ENCODE data around the gene SMIM23.

SMIM23 gene

GRCh38 chr5:171747061-171747859, 38.4 kb upstream of the SMIM23 start:
- H4K20me1 ChIP-seq, result no peaks in the 10 kb centered on the region
- peaks cover 0 to 20% (median 0%) of the 10 kb centered on the region in 11 experiments; a peak in 9 of 22 replicates for H3K9me3 ChIP-seq (replicated peaks in 1 of 11)
- H3K4me1 ChIP-seq, result peaks cover 0 to 38% (median 30%) of the 10 kb centered on the region in 10 experiments; a peak in 16 of 20 replicates
- no peaks in the 10 kb centered on the region for H3K36me3 ChIP-seq
- no peak overlapping the region for H3K9ac ChIP-seq
- no peak overlapping the region for H3K4me2 ChIP-seq
- H3K27ac ChIP-seq, result no peak overlapping the region
- H3K4me3 ChIP-seq, result no peak overlapping the region
- H3K27me3 ChIP-seq, result no peaks in the 10 kb centered on the region
- no peak for TF ChIP-seq Cebpa-rat (IDR thresholded peaks at IDR 0.05)

GRCh38 chr5:171748720-171749119, 36.9 kb upstream of the SMIM23 start:
- Histone ChIP-seq H3K9me3 (replicated peaks in 1 of 11) (peaks cover 0 to 9% (median 0%) of the 10 kb centered on the region in 11 experiments; a peak in 9 of 22 replicates), H3K27me3 (no peaks in the 10 kb centered on the region), H4K20me1 (no peaks in the 10 kb centered on the region), H3K4me3 (no peak overlapping the region), H3K9ac (no peak overlapping the region), H3K27ac (no peak overlapping the region), H3K4me2 (no peak overlapping the region), H3K36me3 (no peaks in the 10 kb centered on the region), H3K4me1 (peaks cover 0 to 24% (median 17%) of the 10 kb centered on the region in 10 experiments; a peak in 14 of 20 replicates)
- no peak for TF ChIP-seq Cebpa-rat (IDR thresholded peaks at IDR 0.05)

GRCh38 chr5:171749365-171749764, 36.3 kb upstream of the SMIM23 start:
- H3K4me2 ChIP-seq, result no peak overlapping the region
- no peak overlapping the region for H3K9ac ChIP-seq
- no peak overlapping the region for H3K27ac ChIP-seq
- no peaks in the 10 kb centered on the region for H4K20me1 ChIP-seq
- H3K9me3 ChIP-seq (replicated peaks in 1 of 11), result peaks cover 0 to 5% (median 0%) of the 10 kb centered on the region in 11 experiments; a peak in 4 of 22 replicates
- H3K27me3 ChIP-seq, result no peaks in the 10 kb centered on the region
- H3K4me1 ChIP-seq, result peaks cover 0 to 20% (median 15%) of the 10 kb centered on the region in 10 experiments; a peak in 14 of 20 replicates
- no peak overlapping the region for H3K4me3 ChIP-seq
- no peaks in the 10 kb centered on the region for H3K36me3 ChIP-seq
- TF ChIP-seq Cebpa-rat (IDR thresholded peaks at IDR 0.05), result no peak

GRCh38 chr5:171750311-171750788, 35.3 kb upstream of the SMIM23 start:
- H3K9ac ChIP-seq, result no peak overlapping the region
- no peak overlapping the region for H3K4me3 ChIP-seq
- H3K27me3 ChIP-seq, result no peaks in the 10 kb centered on the region
- H3K36me3 ChIP-seq, result no peaks in the 10 kb centered on the region
- peaks cover 0 to 10% (median 5%) of the 10 kb centered on the region in 10 experiments; a peak in 14 of 20 replicates for H3K4me1 ChIP-seq
- no peak overlapping the region for H3K27ac ChIP-seq
- no peak overlapping the region for H3K4me2 ChIP-seq
- no peaks in the 10 kb centered on the region for H4K20me1 ChIP-seq
- 0 out of 22 replicates have a peak, but pooled peaks cover 0 to 5% (median 0%) of the 10 kb centered on the region in 11 experiments for H3K9me3 ChIP-seq (replicated peaks in 1 of 11)
- TF ChIP-seq Cebpa-rat (IDR thresholded peaks at IDR 0.05), result no peak

- TF ChIP-seq Cebpa-rat (IDR thresholded peaks at IDR 0.05), result no peak
- Histone ChIP-seq H3K36me3 (no peaks in the 10 kb centered on the region), H3K27ac (no peak overlapping the region), H3K4me1 (no peaks in the 10 kb centered on the region), H3K9me3 (replicated peaks in 1 of 11) (peaks cover 4 to 13% (median 10%) of the 10 kb centered on the region in 11 experiments; a peak in 20 of 22 replicates), H3K9ac (no peak overlapping the region), H3K4me2 (no peak overlapping the region), H3K4me3 (no peak overlapping the region), H4K20me1 (no peaks in the 10 kb centered on the region), H3K27me3 (no peaks in the 10 kb centered on the region)
These were observed 30.2 kb upstream of the SMIM23 start for GRCh38 chr5:171755354-171755821.

GRCh38 chr5:171757853-171758535, 27.6 kb upstream of the SMIM23 start:
- Histone ChIP-seq H4K20me1 (no peaks in the 10 kb centered on the region), H3K9me3 (replicated peaks in 1 of 11) (peaks cover 13 to 28% (median 18%) of the 10 kb centered on the region in 11 experiments; a peak in 20 of 22 replicates), H3K27me3 (no peaks in the 10 kb centered on the region), H3K9ac (no peak overlapping the region), H3K36me3 (no peaks in the 10 kb centered on the region), H3K4me1 (no peaks in the 10 kb centered on the region), H3K4me3 (no peak overlapping the region), H3K4me2 (no peak overlapping the region), H3K27ac (no peak overlapping the region)
- TF ChIP-seq Cebpa-rat (IDR thresholded peaks at IDR 0.05), result no peak

GRCh38 chr5:171759777-171760176, 25.8 kb upstream of the SMIM23 start:
- H3K27me3 ChIP-seq, result no peaks in the 10 kb centered on the region
- no peak overlapping the region for H3K9ac ChIP-seq
- no peak for TF ChIP-seq Cebpa-rat (IDR thresholded peaks at IDR 0.05)
- peaks cover 13 to 34% (median 23%) of the 10 kb centered on the region in 11 experiments; a peak in 20 of 22 replicates for H3K9me3 ChIP-seq (replicated peaks in 1 of 11)
- H3K4me3 ChIP-seq, result no peak overlapping the region
- H3K27ac ChIP-seq, result no peak overlapping the region
- no peaks in the 10 kb centered on the region for H4K20me1 ChIP-seq
- no peaks in the 10 kb centered on the region for H3K36me3 ChIP-seq
- no peak overlapping the region for H3K4me2 ChIP-seq
- H3K4me1 ChIP-seq, result no peaks in the 10 kb centered on the region

GRCh38 chr5:171762021-171762608, 23.5 kb upstream of the SMIM23 start:
- H4K20me1 ChIP-seq, result no peaks in the 10 kb centered on the region
- no peak for TF ChIP-seq Cebpa-rat (IDR thresholded peaks at IDR 0.05)
- H3K4me2 ChIP-seq, result no peak overlapping the region
- H3K4me3 ChIP-seq, result no peak overlapping the region
- H3K36me3 ChIP-seq, result no peaks in the 10 kb centered on the region
- H3K27ac ChIP-seq, result no peak overlapping the region
- H3K9ac ChIP-seq, result no peak overlapping the region
- no peaks in the 10 kb centered on the region for H3K27me3 ChIP-seq
- no peaks in the 10 kb centered on the region for H3K4me1 ChIP-seq
- peaks cover 27 to 46% (median 33%) of the 10 kb centered on the region in 11 experiments; a peak in 21 of 22 replicates for H3K9me3 ChIP-seq (replicated peaks in 1 of 11)

- Histone ChIP-seq H3K4me2 (no peak overlapping the region), H3K36me3 (no peaks in the 10 kb centered on the region), H3K4me1 (no peaks in the 10 kb centered on the region), H3K9ac (no peak overlapping the region), H3K4me3 (no peak overlapping the region), H3K27ac (no peak overlapping the region), H4K20me1 (no peaks in the 10 kb centered on the region), H3K27me3 (no peaks in the 10 kb centered on the region), H3K9me3 (replicated peaks in 1 of 11) (peaks cover 35 to 54% (median 41%) of the 10 kb centered on the region in 11 experiments)
- TF ChIP-seq Cebpa-rat (IDR thresholded peaks at IDR 0.05), result no peak
These were observed 22.7 kb upstream of the SMIM23 start for GRCh38 chr5:171762903-171763302.

Data from BLaER1 treated with 17β-estradiol and CSF1 and Interleukin-3, amounts not matched to agents 10 nM and 100 nM (cell line).